HG03175 (cell line): Measurements from ENCODE around the gene SORD.
"Not testable (repeated sequence)": the region's sequence is repeated elsewhere in the genome, so short reads cannot be mapped to it uniquely, and the experiment has no call there.

Experiments used
- ATAC-seq: cut with Tn5 transposase; IDR thresholded peaks from one replicate; pipeline ENCODE4 v1.9.1; 2021; ENCODE audit warnings: mild to moderate bottlenecking, moderate library complexity; ENCODE audit not compliant: unreplicated experiment

Gene SORD

GRCh38 chr15:45022871-45023658 is at the start of gene SORD:
Gene SORD (plus strand): TSS chr15:45023195. CDS start chr15:45023284, 89 bp downstream.
- peak; percentile 95 for ATAC-seq

- ATAC-seq = not testable (repeated sequence)
Observed at GRCh38 chr15:44976183-44976582, 46.8 kb upstream of the SORD start.

GRCh38 chr15:44977781-44978180 is 45.2 kb upstream of the SORD start:
- not testable (repeated sequence) for ATAC-seq

GRCh38 chr15:44979617-44980339 is 43.2 kb upstream of the SORD start:
- not testable (repeated sequence) for ATAC-seq

GRCh38 chr15:44984144-44984543 is 38.9 kb upstream of the SORD start:
- ATAC-seq = not testable (repeated sequence)

GRCh38 chr15:44986346-44987055 is 36.5 kb upstream of the SORD start:
- not testable (repeated sequence) for ATAC-seq

- ATAC-seq = not testable (repeated sequence)
Observed at GRCh38 chr15:44987711-44988110, 35.3 kb upstream of the SORD start.

- ATAC-seq = not testable (repeated sequence)
Observed at GRCh38 chr15:44988184-44988869, 34.7 kb upstream of the SORD start.

- not testable (repeated sequence) for ATAC-seq
Observed at GRCh38 chr15:44988870-44989219, 34.1 kb upstream of the SORD start.

GRCh38 chr15:44997632-44998031 is 25.4 kb upstream of the SORD start:
- not testable (repeated sequence) for ATAC-seq

GRCh38 chr15:44999105-44999504 is 23.9 kb upstream of the SORD start:
- no peak for ATAC-seq

- ATAC-seq = not testable (repeated sequence)
Observed at GRCh38 chr15:45001180-45001579, 21.8 kb upstream of the SORD start.

- ATAC-seq = not testable (repeated sequence)
Observed at GRCh38 chr15:45003731-45004410, 19.1 kb upstream of the SORD start.

- ATAC-seq = not testable (repeated sequence)
Observed at GRCh38 chr15:45004590-45005175, 18.3 kb upstream of the SORD start.

GRCh38 chr15:45009046-45009445 is 13.9 kb upstream of the SORD start:
- no peak for ATAC-seq

GRCh38 chr15:45015114-45015513 is 7.9 kb upstream of the SORD start:
- ATAC-seq = not testable (repeated sequence)

- ATAC-seq = not testable (repeated sequence)
Observed at GRCh38 chr15:45020222-45020900, 2.6 kb upstream of the SORD start.

- not testable (repeated sequence) for ATAC-seq
Observed at GRCh38 chr15:45020901-45021259, 2.1 kb upstream of the SORD start.

GRCh38 chr15:45021348-45021747 is 1.6 kb upstream of the SORD start:
- ATAC-seq = no peak
